NT2/D1 (cell line): ENCODE results near the gene ARMC9.
"Not testable (repeated sequence)": the region's sequence is repeated elsewhere in the genome, so short reads cannot be mapped to it uniquely, and the experiment has no call there.

Experiments
- DNase-seq: peaks from one replicate; pipeline ENCODE4 v3.0.0-alpha.2; 2011; ENCODE audit warnings: low read depth, low spot score
- H3K27me3 ChIP-seq: 2 replicates; pipeline ENCODE4 v1.6.0; 2011; ENCODE audit warnings: mild to moderate bottlenecking; ENCODE audit not compliant: insufficient read length, insufficient read depth
- H3K36me3 ChIP-seq: 2 replicates; pipeline ENCODE4 v1.6.1; 2011; ENCODE audit warnings: mild to moderate bottlenecking, low read length, mixed read lengths; ENCODE audit not compliant: insufficient read depth, insufficient read length
- H3K4me1 ChIP-seq: 2 replicates; pipeline ENCODE4 v1.5.1; 2011; ENCODE audit not compliant: insufficient read depth, insufficient read length
- H3K4me3 ChIP-seq: 2 replicates; pipeline ENCODE4 v1.5.1; 2011; ENCODE audit warnings: low read depth; ENCODE audit not compliant: insufficient read length
- H3K9ac ChIP-seq: 2 replicates; pipeline ENCODE4 v1.6.0; 2011; ENCODE audit warnings: low read depth; ENCODE audit not compliant: insufficient read length
- H3K9me3 ChIP-seq: 2 replicates; pipeline ENCODE4 v1.5.1; 2011; ENCODE audit warnings: mild to moderate bottlenecking, low read length; ENCODE audit not compliant: insufficient read depth
- SUZ12 ChIP-seq: IDR thresholded peaks from 2 replicates; pipeline ENCODE4 v1.6.1; 2011; ENCODE audit not compliant: insufficient read length, insufficient read depth; ENCODE audit errors: extremely low read depth
- YY1 ChIP-seq: IDR thresholded peaks from 2 replicates; pipeline ENCODE4 v1.6.1; 2011; ENCODE audit not compliant: insufficient read length, insufficient read depth
- ZNF274 ChIP-seq: IDR thresholded peaks from 2 replicates; pipeline ENCODE4 v1.6.1; 2011; ENCODE audit warnings: mild to moderate bottlenecking, low read depth, low read length

Gene ARMC9

DNA sequence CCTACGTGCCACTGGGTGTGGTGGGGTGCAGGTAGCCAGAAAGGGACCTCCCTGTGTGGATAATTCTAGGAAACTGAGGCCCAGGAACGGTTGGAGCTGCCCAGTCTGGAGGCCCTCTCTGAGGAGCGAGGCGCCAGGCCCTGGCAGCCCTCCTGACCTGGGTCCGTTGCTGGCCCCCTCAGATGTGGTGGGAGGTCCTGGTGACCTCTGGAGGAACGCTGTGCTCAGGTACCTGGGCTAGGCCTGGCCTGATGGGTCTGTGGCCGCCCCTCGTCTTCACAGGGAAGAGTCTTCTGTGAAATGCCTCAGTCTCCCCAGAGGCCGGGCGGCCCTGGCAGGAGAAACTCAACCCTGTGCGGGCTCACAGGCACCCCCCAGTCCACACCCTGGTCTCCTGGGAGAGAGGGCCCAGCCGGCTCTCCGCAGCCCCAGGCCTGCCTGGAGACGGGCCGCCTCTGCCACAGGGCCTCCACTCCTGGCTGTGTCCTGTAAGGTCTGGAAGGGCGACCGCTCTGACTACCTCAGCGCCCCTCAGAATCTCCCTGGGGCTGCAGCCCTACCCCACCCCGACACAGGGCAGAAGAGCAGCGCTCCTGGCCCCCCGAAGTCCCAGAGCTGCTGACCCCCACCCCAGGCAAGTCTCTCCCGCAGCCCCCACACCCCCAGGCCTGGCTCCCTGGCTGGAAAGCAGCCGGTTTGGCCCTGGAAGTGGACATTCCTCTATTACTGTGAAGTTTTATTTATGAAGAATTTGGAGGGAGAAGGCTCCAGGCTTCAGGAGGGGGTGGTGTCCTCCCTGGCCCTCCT, 200.8 kb downstream of the ARMC9 start:
- Histone ChIP-seq H3K9ac (no peak overlapping the region), H3K9me3 (no peaks in the 10 kb centered on the region), H3K36me3 (peaks cover 14% of the 10 kb centered on the region), H3K4me3 (no peak overlapping the region), H3K4me1 (peaks cover 20% of the 10 kb centered on the region), H3K27me3 (peaks cover 14% of the 10 kb centered on the region)
- TF ChIP-seq YY1 (no peak), SUZ12 (no peak), ZNF274 (no peak)
- no peak for DNase-seq

DNA sequence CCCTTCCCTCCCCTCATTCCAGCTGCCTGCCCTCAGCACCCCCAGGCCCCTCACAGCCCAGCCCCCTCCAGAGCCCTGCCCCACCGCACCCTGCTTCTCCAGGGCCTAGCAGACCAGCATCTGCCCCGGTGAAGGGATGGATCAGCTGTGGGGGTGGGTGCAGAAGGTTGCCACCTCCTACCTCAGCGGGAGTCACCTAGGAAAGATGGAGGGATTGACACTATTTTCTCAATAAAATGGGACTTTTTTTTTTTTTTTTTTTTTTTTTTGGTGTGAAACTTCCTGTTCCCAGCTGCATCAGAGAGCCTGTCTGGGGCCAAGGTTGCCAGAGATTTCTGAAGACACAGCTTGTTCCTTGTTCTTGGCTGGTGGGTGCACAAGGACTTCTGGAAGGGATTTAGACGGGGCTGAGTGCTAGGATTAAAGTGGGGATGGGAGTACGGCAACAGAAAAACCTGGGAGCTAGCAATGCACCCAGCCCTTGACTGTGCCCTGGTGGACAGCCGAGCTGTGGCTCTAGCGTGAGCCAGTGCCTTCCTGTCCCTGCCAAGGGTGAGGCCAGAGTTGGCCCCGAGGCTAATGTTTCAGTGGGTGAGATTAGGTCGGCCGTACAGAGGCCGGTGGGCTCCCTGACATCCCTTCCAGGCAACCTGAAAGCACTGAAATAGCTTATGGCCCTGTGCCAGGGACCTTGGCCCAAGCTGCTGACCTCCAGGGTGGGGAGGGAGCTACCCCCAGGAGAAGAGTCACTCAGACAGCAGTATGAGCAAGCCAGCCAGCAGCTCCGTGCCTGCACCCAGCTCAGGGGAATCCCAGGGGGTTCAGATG, 201.6 kb downstream of the ARMC9 start:
- Histone ChIP-seq H3K4me1 (peaks cover 15% of the 10 kb centered on the region), H3K9ac (peak overlapping the region; percentile 70), H3K4me3 (no peak overlapping the region), H3K36me3 (peaks cover 14% of the 10 kb centered on the region), H3K9me3 (no peaks in the 10 kb centered on the region), H3K27me3 (peaks cover 14% of the 10 kb centered on the region)
- no peak for DNase-seq
- TF ChIP-seq ZNF274 = no peak
- no peak for TF ChIP-seq SUZ12
- TF ChIP-seq YY1 = no peak

DNA sequence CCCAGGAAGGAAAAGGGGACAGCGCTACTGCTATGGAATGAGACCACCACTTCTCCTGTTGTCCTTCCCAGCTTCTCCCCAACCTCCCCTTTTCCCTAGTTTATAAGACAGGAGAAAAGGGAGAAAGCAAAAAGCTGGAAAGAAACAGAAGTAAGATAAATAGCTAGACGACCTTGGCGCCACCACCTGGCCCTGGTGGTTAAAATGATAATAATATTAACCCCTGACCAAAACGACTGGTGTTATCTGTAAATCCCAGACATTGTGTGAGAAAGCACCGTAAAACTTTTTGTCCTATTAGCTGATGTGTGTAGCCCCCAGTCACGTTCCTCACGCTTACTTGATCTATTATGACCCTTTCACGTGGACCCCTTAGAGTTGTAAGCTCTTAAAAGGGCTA, 202.2 kb downstream of the ARMC9 start:
- Histone ChIP-seq H3K36me3 (peaks cover 14% of the 10 kb centered on the region), H3K9ac (peak overlapping the region; percentile 70), H3K4me1 (peaks cover 15% of the 10 kb centered on the region), H3K27me3 (peaks cover 14% of the 10 kb centered on the region)
- not testable (repeated sequence) for H3K9me3 ChIP-seq, H3K4me3 ChIP-seq, DNase-seq

DNA sequence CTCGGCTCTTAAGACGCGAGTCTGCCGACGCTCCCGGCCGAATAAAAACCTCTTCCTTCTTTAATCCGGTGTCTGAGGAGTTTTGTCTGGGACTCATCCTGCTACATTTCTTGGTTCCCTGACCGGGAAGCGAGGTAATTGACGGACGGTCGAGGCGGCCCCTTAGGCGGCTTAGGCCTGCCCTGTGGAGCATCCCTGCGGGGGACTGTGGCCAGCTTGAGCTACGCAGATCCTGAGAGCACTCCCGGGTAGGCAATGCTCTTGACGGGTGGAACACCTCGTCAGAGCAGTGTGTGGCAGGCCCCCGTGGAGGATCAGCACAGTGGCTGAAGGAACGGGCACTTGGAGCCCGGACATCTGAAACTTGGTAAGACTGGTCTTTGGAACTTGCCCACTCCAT, 202.7 kb downstream of the ARMC9 start:
- not testable (repeated sequence) for DNase-seq, H3K9me3 ChIP-seq, H3K4me3 ChIP-seq, H3K9ac ChIP-seq
- Histone ChIP-seq H3K27me3 (peaks cover 11% of the 10 kb centered on the region), H3K4me1 (peaks cover 15% of the 10 kb centered on the region), H3K36me3 (peaks cover 14% of the 10 kb centered on the region)

DNA sequence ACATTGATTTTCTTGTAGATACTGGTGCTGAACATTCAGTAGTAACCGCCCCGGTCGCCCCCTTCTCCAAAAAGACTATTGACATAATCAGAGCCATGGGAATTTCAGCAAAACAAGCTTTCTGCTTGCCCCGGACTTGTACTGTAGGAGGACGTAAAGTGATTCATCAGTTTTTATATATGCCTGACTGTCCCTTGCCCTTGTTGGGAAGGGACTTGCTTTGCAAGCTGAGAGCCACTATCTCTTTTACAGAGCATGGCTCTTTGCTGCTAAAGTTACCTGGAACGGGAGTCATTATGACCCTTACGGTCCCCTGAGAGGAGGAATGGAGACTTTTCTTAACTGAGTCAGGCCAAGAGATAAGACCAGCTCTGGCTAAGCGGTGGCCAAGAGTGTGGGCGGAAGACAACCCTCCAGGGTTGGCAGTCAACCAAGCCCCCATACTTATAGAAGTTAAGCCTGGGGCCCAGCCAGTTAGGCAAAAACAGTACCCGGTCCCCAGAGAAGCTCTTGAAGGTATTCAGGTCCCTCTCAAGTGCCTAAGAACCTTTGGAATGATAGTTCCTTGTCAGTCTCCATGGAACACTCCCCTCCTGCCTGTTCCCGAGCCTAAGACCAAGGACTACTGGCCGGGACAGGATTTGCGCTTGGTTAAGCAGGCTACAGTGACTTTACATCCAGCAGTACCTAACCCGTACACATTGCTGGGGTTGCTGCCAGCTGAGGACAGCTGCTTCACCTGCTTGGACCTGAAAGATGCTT, 205.2 kb downstream of the ARMC9 start:
- Histone ChIP-seq H3K4me1 (peaks cover 12% of the 10 kb centered on the region), H3K9me3 (peaks cover 12% of the 10 kb centered on the region; the same call in 1 of the 2 replicates)
- DNase-seq, H3K27me3 ChIP-seq, H3K9ac ChIP-seq, H3K36me3 ChIP-seq, H3K4me3 ChIP-seq: not testable (repeated sequence)

DNA sequence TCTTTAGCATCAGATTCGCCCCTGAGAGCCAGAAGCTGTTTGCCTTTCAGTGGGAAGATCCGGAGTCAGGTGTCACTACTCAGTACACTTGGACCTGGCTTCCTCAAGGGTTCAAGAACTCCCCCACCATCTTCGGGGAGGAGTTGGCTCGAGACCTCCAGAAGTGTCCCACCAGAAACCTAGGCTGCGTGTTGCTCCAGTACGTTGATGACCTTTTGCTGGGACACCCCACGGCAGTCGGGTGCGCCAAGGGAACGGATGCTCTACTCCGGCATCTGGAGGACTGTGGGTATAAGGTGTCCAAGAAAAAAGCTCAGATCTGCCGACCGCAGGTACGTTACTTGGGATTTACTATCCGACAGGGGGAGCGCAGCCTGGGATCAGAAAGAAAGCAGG, 205.8 kb downstream of the ARMC9 start:
- H3K27me3 ChIP-seq, H3K9ac ChIP-seq, H3K36me3 ChIP-seq, DNase-seq, H3K4me3 ChIP-seq: not testable (repeated sequence)
- Histone ChIP-seq H3K4me1 (peaks cover 12% of the 10 kb centered on the region), H3K9me3 (peaks cover 18% of the 10 kb centered on the region)

DNA sequence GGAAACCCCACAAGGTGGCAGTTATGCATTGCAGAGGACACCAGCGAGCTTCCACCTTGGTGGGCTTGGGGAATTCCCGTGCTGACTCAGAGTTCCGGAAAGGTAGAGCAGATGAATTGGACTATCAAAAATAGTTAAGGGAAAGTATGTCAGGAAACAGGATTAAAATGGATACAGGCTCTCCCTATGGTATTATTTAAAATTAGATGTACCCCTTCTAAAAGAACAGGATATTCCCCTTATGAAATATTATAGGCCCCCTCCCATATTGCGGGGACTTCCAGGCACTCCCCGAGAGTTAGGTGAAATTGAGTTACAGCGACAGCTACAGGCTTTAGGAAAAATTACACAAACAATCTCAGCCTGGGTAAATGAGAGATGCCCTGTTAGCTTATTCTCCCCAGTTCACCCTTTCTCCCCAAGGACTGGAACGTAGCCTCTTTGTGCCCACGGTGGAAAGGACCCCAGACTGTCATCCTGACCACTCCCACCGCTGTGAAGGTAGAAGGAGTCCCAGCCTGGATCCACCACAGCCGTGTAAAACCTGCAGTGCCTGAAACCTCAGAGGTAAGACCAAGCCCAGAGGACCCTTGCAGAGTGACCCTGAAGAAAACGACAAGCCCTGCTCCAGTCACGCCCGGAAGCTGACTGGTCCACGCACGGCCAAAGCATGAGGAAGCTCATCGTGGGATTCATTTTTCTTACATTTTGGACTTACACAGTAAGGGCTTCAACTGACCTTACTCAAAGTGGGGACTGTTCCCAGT, 207.4 kb downstream of the ARMC9 start:
- H3K9me3 ChIP-seq = peaks cover 30% of the 10 kb centered on the region
- H3K27me3 ChIP-seq, H3K36me3 ChIP-seq, DNase-seq, H3K9ac ChIP-seq, H3K4me3 ChIP-seq, H3K4me1 ChIP-seq: not testable (repeated sequence)

DNA sequence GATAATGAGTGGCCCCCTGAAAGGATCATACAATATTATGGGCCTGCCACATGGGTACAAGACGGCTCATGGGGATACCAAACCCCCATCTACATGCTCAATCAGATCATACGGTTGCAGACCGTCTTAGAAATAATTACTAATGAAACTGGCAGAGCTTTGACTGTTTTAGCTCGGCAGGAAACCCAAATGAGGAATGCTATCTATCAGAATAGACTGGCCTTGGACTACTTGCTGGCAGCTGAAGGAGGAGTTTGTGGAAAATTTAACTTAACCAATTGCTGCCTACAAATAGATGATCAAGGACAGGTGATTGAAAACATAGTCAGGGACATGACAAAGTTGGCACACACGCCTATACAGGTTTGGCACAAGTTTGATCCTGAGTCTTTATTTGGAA, 209.3 kb downstream of the ARMC9 start:
- H3K9me3 ChIP-seq = peaks cover 30% of the 10 kb centered on the region
- DNase-seq, H3K4me3 ChIP-seq, H3K4me1 ChIP-seq, H3K27me3 ChIP-seq, H3K36me3 ChIP-seq, H3K9ac ChIP-seq: not testable (repeated sequence)

DNA sequence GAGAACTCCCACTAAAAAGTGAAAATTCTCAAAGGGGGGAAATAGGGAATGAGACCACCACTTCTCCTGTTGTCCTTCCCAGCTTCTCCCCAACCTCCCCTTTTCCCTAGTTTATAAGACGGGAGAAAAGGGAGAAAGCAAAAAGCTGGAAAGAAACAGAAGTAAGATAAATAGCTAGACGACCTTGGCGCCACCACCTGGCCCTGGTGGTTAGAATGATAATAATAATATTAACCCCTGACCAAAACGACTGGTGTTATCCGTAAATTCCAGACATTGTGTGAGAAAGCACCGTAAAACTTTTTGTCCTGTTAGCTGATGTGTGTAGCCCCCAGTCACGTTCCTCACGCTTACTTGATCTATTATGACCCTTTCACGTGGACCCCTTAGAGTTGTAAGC, 209.9 kb downstream of the ARMC9 start:
- not testable (repeated sequence) for H3K4me1 ChIP-seq, H3K36me3 ChIP-seq, DNase-seq, H3K9ac ChIP-seq, H3K27me3 ChIP-seq, H3K4me3 ChIP-seq
- peaks cover 30% of the 10 kb centered on the region for H3K9me3 ChIP-seq
